ENCODE data around the gene A4GNT.

A4GNT gene

GRCh38 chr3:138078096-138078495 is 54.1 kb downstream of the A4GNT start:
- DNase-seq, result no peak

All from KG1 (cell line).